HG02642 (cell line): ENCODE data around the gene SH3BP2.

Experiments
- ATAC-seq: cut with Tn5 transposase; IDR thresholded peaks from one replicate; pipeline ENCODE4 v1.9.1; 2021; ENCODE audit warnings: mild to moderate bottlenecking; ENCODE audit not compliant: unreplicated experiment, poor library complexity

The SH3BP2 gene

DNA sequence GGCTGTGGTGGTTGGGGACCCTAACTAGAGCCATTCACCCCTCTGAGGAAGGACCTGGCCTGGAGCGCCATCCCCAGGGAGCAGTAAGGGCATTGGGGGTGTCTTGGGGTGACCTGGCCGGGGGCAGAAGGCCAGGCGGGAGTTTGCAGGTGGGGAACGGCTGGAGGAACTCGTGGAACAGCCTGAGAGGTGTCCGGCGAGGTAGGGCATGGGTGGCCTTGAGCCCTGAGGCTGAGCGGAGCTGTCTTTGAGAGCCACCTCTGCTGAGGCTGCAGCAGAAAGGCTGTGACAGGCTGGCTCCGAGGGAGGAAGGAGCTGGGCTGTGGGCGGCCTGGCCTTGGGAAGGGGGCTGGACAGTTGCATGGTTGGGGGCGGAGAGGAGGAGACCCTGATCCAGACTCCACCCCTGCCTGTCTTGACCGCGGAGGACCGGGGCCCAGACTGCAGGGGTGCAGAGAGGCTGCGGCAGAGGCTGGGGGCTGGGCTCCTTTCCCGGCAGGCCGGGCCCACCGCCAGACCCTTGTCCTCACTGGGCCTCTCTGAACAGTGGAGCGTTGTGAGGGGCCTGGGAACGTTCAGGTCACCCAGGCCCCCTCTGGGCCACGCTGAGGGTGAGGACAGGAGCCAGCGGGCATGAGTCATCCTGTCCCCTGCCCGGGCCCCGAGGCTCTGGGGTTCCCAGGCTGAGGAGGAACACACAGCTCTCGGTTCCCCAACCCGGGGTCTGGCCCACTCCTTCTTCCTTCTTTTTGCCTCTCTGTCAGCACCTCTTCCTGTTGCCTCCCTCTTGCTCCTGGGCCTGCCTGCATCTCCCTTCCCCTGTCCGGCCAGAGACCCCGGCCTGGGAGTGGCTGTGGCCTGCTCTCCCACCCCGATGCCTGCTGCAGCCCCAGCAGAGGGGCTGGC is 8.1 kb downstream of the SH3BP2 start:
- ATAC-seq: peak; percentile 35

- no peak for ATAC-seq
Observed at GRCh38 chr4:2802618-2803531, 10.0 kb downstream of the SH3BP2 start.

DNA sequence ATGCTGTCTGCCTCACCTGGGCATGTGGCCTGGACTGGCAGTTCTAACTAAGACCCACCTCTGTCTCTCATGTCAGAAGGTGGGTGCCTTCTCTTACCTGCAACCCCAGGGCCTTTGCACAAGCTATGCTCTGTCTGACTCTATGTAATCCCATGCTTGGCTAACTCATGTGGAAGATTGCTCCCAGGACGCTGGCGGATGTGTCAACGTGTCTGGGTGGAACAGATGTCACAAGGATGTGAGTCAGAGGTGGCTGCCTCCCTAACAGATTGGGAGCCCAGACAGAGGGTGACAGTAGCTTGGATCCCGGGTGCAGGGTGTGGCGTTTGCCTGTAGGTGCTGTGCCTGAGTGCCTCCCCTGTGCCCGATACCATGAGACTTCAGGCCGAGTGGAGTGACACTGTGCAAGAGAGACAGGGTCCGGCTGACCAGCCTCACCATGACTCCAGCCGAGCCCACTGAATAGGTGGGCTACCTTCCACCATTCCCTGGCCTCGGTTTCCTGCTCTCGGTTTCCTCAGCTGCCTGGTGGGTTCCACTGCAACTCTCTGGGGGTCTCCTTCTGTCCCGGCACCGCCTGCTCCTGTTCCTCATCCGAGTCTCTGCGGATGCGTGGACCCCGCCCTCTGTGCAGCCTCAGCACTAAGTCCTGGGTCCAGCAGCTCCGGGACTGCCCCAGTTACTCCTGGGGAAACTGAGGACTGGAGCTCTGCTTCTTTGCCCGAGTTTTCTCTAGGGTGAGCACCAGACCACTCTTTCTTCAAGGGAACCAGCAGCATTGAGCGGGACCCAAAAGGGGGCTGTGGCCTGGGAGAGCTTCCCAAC is 11.0 kb downstream of the SH3BP2 start:
- no peak for ATAC-seq

GRCh38 chr4:2804449-2804972 is 11.6 kb downstream of the SH3BP2 start:
- ATAC-seq: no peak

DNA sequence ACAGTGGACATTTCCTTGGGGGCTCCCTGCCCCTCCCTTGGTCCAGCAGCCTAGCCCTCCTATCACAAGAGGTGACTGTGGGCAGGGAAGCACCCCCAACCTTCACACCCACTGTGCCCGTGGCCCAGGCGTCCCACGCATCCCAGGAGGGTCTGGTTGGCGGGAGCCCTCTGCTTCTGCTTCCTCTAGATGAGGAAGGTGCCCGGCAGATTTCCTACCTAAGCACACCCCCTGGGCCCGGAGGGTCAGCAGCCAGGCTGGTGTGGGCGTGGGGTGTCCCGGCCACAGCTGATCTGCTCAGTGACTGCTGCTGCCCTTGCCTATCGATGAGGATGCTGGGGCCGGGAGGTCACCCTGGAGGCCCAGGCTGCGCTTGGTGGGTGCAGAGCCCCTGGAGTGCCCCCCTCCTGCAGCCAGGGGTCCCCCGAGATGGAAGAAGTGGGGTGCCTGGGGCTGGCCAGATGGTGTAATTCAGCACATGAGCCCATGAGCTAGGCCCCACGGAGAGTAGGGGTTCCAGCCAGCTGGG is 12.2 kb downstream of the SH3BP2 start:
- no peak for ATAC-seq

- ATAC-seq: no peak
Observed at GRCh38 chr4:2805712-2806389, 13.0 kb downstream of the SH3BP2 start.

GRCh38 chr4:2806390-2807355 is 13.8 kb downstream of the SH3BP2 start:
- no peak for ATAC-seq

GRCh38 chr4:2807571-2807970 is 14.7 kb downstream of the SH3BP2 start:
- no peak for ATAC-seq

DNA sequence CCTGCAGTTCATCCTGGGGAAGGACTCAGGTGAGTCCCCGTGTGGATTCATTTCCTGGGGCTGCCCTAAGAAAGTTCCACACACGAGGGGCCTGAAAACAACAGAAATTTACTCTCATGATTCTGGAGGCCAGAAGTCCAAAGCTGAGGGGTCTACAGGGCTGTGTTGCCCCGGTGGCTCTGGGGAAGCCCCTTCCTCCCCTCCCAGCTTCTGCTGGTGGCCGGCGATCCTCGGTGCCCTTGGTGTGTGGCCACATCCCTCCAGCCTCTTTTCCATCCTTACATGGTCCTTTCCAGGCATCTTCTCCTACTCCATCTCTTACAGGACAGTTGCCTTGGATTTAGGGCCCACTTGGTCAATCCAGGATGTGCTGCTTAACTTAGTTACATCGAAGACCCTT is 15.1 kb downstream of the SH3BP2 start:
- ATAC-seq: no peak

DNA sequence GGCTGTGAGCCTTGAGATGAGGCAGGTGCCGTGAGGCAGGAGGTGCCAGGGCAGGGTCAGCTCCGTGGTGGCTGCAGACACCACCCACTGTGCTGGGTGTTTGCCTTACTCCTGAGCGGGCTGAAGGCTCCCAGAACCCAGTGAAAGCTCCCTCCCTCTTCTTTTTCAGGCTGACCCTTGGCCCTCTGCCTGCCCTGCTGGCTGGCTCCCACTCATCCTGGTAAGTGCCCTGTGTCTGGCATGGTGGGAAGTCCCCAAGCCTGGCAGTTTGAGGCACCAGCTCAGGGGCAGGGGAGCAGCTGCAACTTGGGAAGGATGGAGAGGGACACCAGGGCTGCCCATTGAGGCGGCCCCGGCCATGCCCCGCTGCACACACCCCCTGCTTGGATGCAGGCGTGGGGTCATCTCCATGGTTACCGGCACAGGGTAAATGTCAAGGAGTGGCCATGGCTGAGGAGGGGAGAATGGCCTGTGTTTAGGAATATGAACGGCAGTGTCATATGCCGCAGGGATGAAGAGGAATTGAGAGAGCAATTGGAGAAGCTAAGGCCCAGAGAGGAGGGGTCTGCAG is 16.8 kb downstream of the SH3BP2 start:
- no peak for ATAC-seq

- no peak for ATAC-seq
Observed at GRCh38 chr4:2810388-2810787, 17.5 kb downstream of the SH3BP2 start.

DNA sequence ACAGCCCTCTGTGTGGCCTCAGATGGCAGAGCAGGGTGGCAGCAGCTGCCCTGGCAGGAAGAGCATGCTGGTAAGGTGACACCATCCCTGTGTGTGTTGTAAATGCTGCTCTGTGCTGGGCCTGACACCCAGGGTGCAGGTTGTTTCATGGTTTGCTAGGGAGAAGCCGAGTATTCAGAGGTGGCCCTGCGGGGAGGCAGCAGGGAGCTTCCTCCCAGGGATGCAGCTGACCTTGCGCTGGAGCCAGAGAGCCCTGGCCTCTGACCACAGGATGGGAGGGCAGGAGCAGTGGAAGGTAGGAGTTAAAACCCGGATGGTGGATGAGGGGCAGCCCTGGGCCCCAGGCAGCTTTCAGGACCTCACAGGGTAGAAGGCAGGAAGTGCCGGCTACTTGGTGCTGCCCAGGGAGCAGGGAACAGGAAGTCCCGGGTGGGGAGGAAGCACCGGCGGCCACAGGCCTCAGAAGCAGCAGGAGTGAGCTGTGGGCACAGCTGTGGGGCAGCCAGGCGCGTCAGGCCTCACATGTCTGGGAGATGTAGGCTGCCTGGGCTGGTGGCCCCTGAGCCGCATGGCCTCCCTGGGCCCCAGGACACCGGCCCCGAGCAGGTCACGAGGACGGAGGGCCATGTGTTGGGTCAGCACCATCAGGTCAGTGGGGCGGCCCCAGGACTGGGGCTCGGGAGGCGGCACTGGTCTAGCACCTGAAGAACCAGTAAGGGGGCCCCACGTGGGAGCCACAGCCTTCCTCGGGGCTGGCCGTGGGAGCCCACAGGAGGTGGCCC is 19.1 kb downstream of the SH3BP2 start:
- peak; percentile 61 for ATAC-seq

- ATAC-seq: peak; percentile 14
Observed at GRCh38 chr4:2812612-2813354, 19.9 kb downstream of the SH3BP2 start.

DNA sequence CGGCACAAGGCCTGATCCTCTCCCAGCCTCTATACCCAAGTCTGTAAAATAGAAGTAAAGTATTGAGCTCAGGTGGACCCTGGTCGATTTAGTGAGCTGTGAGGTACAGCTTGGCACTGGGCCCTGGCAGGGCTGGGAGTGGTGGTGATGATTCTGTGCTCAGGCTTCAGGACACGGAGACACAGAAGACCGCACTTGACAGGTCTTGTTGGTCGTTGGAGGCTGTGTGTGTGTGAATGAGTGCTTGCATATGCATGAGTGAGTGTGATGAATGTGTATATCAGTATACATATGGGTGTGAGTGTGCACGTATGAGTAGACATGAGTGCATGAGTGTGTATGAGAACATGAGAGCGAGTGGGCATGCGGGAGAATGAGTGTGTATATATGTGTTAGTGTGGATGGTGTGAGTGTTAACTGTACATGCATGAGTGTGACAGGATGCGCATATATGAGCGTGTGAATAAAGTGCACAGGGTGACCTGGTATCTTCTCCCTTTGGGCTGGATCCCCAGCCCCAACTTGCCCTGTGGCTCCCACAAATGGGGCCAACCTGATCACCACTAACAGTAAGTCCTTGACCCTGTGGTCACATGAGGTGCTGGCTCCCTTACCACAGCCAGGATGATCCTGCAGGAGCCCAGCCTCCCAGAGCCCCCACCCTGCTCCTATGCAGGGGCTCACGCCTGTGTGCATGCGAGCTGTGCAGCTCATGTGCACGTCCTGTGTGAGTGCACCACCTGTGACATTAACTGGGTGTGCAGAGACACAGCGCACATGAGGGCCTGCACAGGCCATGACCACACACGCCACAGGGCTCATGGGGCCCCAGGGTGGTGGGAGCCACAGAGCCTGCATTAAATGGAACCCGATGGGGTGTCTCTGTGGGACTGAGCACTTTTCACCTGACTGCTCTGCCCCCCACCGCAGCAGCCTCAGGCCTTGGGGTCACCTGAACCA is 20.8 kb downstream of the SH3BP2 start:
- no peak for ATAC-seq

DNA sequence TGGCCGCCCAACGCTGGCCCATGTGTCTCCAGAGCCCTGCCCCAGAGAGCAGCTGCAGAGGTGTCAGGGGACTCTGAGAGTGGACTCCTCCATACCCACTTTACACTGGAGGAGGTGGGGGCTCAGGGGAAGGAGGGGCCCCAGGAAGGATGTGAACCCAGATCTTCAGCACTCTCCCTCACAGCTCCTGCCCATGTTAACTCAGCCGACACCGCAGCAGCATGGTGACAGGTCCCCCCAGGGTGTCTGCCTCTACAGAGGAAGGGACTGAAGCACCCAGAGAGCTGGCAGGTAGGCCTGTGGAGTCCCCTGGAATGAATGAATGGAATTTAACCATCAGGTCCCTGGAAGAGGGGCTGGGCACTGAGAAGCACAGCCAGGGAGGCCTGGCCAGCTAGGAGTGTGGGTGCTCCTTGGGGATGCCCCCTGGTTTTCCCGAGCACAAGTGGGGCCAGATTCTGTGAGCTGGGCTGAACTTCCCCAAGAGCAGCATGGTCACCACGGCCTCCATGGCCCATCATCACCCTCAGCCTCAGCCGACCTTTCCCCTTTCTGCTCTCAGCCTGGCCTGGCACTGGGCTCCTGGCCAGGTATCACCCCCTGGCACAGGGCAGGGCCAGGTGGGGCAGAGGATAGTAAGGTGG is 21.9 kb downstream of the SH3BP2 start:
- no peak for ATAC-seq
